Hematopoietic multipotent progenitor cell treated with erythropoietin and hydrocortisone succinate and interleukin-3 and kit ligand, for 8 days (in vitro differentiated cells): ENCODE results near the gene TRAF1.

Source experiments
- DNase-seq: peaks from one replicate; pipeline ENCODE4 v3.0.0-alpha.2; 2015

Gene TRAF1

GRCh38 chr9:120904061-120904977 lies 22.3 kb downstream of the TRAF1 start:
- DNase-seq = no peak

- no peak for DNase-seq
These were observed 23.7 kb downstream of the TRAF1 start for GRCh38 chr9:120902569-120903535.

- no peak for DNase-seq
These were observed 24.6 kb downstream of the TRAF1 start for GRCh38 chr9:120901755-120902568.

GRCh38 chr9:120900824-120901223 lies 25.8 kb downstream of the TRAF1 start:
- DNase-seq = no peak

- no peak for DNase-seq
These were observed 27.0 kb downstream of the TRAF1 start for GRCh38 chr9:120899490-120900068.

- DNase-seq = no peak
These were observed 28.2 kb downstream of the TRAF1 start for GRCh38 chr9:120898396-120898795.

GRCh38 chr9:120895951-120896350 lies 30.6 kb downstream of the TRAF1 start:
- no peak for DNase-seq

- DNase-seq = no peak
These were observed 32.1 kb downstream of the TRAF1 start for GRCh38 chr9:120894321-120895148.

GRCh38 chr9:120893611-120894307 lies 32.8 kb downstream of the TRAF1 start:
- no peak for DNase-seq

GRCh38 chr9:120892748-120893610 lies 33.6 kb downstream of the TRAF1 start:
- DNase-seq = no peak

GRCh38 chr9:120891884-120892747 lies 34.5 kb downstream of the TRAF1 start:
- no peak for DNase-seq

- DNase-seq = no peak
These were observed 35.2 kb downstream of the TRAF1 start for GRCh38 chr9:120891245-120891883.

- no peak for DNase-seq
These were observed 36.0 kb downstream of the TRAF1 start for GRCh38 chr9:120890320-120891244.

GRCh38 chr9:120889606-120890271 lies 36.9 kb downstream of the TRAF1 start:
- DNase-seq = no peak

GRCh38 chr9:120888626-120889025 lies 38.0 kb downstream of the TRAF1 start:
- DNase-seq = no peak

GRCh38 chr9:120886490-120886967 lies 40.1 kb downstream of the TRAF1 start:
- DNase-seq = no peak
